HG03521 (cell line): Measurements from ENCODE around the gene SV2B.

Experiments used
- ATAC-seq: cut with Tn5 transposase; IDR thresholded peaks from one replicate; pipeline ENCODE4 v1.9.1; 2021; ENCODE audit warnings: mild to moderate bottlenecking, moderate library complexity; ENCODE audit not compliant: unreplicated experiment

The SV2B gene

GRCh38 chr15:91225741-91226140 is 125.7 kb downstream of the SV2B start:
- no peak for ATAC-seq

- ATAC-seq: no peak
These were observed 127.1 kb downstream of the SV2B start for GRCh38 chr15:91227117-91227516.

DNA sequence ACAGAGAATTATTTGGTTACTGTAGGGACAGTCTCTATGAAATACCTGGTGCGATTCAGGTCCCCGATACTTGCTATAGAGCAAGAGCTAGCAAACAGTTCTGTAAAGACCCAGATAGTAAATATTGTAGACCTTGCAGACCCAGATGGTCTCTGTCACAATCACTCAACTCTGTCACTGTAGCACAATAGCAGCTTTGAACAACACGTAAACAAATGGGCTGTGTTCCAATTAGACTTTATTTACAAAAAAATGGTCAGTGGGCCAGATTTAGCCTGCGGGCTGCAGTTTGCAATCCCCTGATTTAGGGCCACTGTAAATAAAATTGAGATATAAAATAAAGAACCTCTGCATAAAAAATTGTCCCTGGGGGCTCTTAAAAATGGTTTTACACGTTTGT is 127.7 kb downstream of the SV2B start:
- ATAC-seq: no peak

GRCh38 chr15:91228383-91228782 is 128.3 kb downstream of the SV2B start:
- ATAC-seq: no peak

GRCh38 chr15:91228890-91229289 is 128.8 kb downstream of the SV2B start:
- no peak for ATAC-seq

DNA sequence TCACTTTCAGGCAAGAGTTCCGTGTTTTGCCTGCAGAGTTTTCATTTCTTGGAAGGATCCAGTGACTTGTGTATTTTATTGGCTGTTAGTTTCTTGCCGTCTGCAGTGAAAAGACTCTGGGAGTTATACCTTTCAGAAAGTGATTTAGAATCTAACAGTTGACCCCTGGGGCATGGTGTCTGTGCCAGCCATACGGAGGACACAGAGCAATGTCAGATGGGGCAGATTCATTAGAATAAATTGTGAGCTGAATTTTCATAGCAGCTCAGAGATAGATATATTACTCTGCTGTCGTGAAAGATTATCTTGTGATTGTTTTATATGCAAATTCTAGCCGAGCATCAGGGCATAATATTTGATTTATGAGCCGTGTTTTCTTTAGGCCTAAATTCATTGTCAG is 131.6 kb downstream of the SV2B start:
- no peak for ATAC-seq

- no peak for ATAC-seq
These were observed 134.7 kb downstream of the SV2B start for GRCh38 chr15:91234759-91235158.

DNA sequence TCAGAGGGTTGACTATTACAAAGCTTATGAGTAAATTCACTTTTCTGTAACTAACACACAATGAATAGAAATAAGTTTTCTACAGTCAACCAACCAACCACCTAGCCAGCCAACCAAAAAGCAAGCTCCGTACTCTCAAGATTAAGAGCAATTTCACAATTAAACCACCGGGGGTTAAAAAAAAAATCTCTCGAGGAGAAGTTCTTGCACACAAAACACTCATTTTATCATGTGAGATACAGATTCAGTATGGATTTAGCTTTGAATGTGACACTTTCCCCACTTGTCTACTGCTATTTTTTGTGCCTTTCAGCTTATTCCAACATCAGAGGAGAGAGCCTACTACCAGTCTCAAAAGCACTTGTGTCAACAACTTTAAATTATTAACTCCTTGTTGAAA is 135.3 kb downstream of the SV2B start:
- ATAC-seq: no peak

DNA sequence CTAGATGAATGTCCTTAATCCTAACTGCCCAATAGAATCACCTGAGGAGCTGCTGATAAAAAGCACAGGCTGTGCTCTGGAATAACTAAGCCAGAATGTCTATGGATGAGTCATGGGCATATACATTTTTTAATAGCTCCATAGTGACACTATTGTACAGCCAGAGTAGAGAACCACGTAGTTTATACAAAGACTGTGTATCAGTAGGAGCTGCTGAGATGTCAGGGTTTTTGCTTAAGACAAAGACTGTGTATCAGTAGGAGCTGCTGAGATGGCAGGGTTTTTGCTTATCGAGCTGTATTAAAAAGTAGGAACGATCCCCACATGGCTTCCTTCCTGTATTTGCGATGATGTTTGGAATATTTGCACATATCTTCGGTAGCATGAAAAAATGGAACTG is 137.4 kb downstream of the SV2B start:
- no peak for ATAC-seq

- no peak for ATAC-seq
These were observed 138.8 kb downstream of the SV2B start for GRCh38 chr15:91238644-91239425.

GRCh38 chr15:91243826-91244225 is 143.8 kb downstream of the SV2B start:
- no peak for ATAC-seq

GRCh38 chr15:91244919-91245318 is 144.9 kb downstream of the SV2B start:
- ATAC-seq: no peak

GRCh38 chr15:91246998-91247397 is 146.9 kb downstream of the SV2B start:
- ATAC-seq: no peak

GRCh38 chr15:91249591-91249990 is 149.5 kb downstream of the SV2B start:
- no peak for ATAC-seq

DNA sequence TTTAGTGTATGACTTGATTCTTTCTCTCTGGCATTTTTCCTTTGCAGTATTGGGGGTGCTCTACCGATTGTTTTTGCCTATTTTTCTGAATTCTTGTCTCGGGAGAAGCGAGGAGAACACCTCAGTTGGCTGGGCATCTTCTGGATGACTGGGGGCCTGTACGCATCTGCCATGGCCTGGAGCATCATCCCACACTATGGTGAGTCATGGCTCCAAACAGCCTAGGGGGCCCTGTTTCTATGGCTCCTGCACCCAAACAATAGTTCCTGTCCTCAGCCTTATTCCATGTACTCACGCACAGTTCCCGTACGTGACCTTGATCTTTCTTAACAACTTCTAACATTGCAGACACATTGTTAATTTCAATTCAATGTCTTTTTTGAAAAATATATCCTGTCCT is 152.3 kb downstream of the SV2B start:
- ATAC-seq: no peak

DNA sequence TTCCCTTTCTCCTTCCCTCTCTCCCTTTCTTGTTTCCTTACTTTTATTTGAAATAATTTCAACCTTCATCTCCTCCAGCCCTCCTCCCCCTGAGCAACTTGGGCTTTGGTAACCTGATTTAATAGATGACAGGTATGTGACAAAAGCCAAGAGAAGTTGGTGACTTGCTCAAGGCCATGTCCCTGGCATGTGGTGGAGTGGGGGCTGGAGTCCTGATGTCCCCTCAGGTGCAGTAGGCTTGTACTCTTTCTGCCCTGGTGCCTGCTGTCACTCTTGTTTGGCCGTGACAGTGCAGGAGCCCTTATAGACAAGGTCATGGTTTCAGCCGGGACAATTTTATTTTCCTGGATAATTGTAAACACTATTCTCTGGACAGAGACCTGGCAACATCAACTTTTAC is 152.7 kb downstream of the SV2B start:
- ATAC-seq: no peak

DNA sequence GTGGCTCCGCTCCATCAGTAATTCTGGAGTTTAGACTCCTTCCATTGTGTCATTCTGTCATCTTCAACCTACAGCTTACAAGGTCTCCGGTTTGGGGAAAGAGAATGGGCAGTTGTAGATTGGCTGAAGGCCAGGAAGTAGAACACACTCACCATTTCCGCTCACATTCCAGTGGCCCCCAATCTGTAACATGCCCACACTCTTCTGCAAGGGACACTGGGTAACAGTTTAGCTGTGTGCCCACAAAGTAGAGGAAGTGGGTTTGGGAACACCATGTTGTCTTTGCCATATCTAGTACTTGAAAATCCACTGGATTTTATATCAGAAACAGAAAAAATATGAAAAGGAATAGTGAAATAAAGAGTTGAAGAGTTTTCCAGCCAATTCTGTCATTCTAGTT is 153.5 kb downstream of the SV2B start:
- no peak for ATAC-seq

GRCh38 chr15:91254766-91255165 is 154.7 kb downstream of the SV2B start:
- no peak for ATAC-seq

DNA sequence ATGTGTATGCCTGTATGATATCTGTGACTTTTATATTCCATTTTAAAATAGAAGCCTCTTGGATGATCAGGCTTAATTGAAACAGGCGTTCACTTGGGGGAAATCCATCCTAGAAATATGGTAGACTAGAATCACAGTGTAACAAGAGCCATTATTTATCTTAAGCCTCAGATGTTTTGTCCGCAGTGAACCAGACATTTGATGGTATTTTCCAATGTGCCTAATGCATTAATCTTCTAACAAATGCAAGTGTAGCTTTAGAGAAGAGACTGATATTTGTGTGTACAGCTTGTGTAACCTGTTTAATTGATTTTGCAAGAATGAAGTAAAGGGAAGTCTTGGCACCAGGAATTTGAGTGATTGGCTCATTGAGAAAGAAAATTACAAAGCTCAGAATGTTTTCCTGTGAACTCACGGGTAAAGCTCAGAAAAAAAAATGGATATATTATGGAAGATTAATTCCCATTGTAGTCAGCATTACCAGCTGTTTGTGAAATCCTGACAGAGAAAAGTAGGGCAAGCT is 155.7 kb downstream of the SV2B start:
- no peak for ATAC-seq

GRCh38 chr15:91257746-91258414 is 157.8 kb downstream of the SV2B start:
- ATAC-seq: no peak

- no peak for ATAC-seq
These were observed 158.3 kb downstream of the SV2B start for GRCh38 chr15:91258415-91258759.

GRCh38 chr15:91259077-91259476 is 159.0 kb downstream of the SV2B start:
- ATAC-seq: no peak
